PC-9 (cell line): ENCODE measurements around the gene MPND. TPM values are rescaled to one million over a fixed set of nuclear protein-coding genes. Genes with fewer than 3 reads are reported as not detected.

Experiments
- BruUV-seq: library from RNA; stranded (reverse); fragments of 400-500 nt; replicated peaks from 2 replicates; lab custom pipeline; 2021; lab: Mats Ljungman, UMichigan
- CTCF ChIA-PET: fragments of 300-600 bp; sonication (Branson Sonifier 250); formaldehyde crosslinking; loops from one replicate; lab custom pipeline; 2022; ENCODE audit warnings: antibody characterized with exemption; lab: Charles Lee
- POLR2A ChIA-PET: fragments of 300-600 bp; sonication (Branson Sonifier 250); formaldehyde crosslinking; loops from one replicate; lab custom pipeline; 2022; ENCODE audit warnings: antibody characterized with exemption; ENCODE audit not compliant: unreplicated experiment; lab: Charles Lee
- DNase-seq, 2 experiments: peaks; one replicate each; pipeline versions ENCODE4 v3.0.0 to v3.0.0-alpha.2; 2015 to 2022; ENCODE audit warnings: mixed read lengths in 1 of 2
- H2AFZ ChIP-seq: fragments of 200-600 bp; sonication (generic); 2 replicates; pipeline ENCODE4 v1.8.1; 2017; ENCODE audit warnings: antibody characterized with exemption
- H3F3A ChIP-seq: fragments of 200-600 bp; sonication (generic); 2 replicates; pipeline ENCODE4 v1.8.1; 2017; ENCODE audit warnings: antibody characterized with exemption, mild to moderate bottlenecking, low read depth; ENCODE audit not compliant: insufficient read depth
- H3K27ac ChIP-seq: fragments of 200-600 bp; sonication (generic); 2 replicates; pipeline ENCODE4 v1.6.1; 2016; ENCODE audit warnings: mixed run types
- H3K27me3 ChIP-seq: fragments of 200-600 bp; sonication (generic); 2 replicates; pipeline ENCODE4 v1.6.1; 2016; ENCODE audit warnings: low read depth, mixed run types; ENCODE audit not compliant: insufficient read depth
- H3K36me3 ChIP-seq: fragments of 200-600 bp; sonication (generic); 2 replicates; pipeline ENCODE4 v1.6.1; 2016; ENCODE audit warnings: low read depth, mixed run types
- H3K4me1 ChIP-seq: fragments of 200-600 bp; sonication (generic); replicated peaks from 2 replicates; pipeline ENCODE4 v1.6.1; 2016; ENCODE audit warnings: mixed run types; ENCODE audit not compliant: insufficient read depth
- H3K4me2 ChIP-seq: fragments of 200-600 bp; sonication (generic); 2 replicates; pipeline ENCODE4 v1.6.1; 2017; ENCODE audit warnings: mixed run types
- H3K4me3 ChIP-seq: fragments of 200-600 bp; sonication (generic); 2 replicates; pipeline ENCODE4 v1.6.1; 2016; ENCODE audit warnings: mixed run types
- H3K79me2 ChIP-seq: fragments of 200-600 bp; sonication (generic); 2 replicates; pipeline ENCODE4 v1.6.1; 2017; ENCODE audit warnings: low read depth, mixed run types
- H3K9me2 ChIP-seq: fragments of 200-600 bp; sonication (generic); 2 replicates; pipeline ENCODE4 v1.8.1; 2017; ENCODE audit warnings: mild to moderate bottlenecking; ENCODE audit not compliant: insufficient read depth
- H3K9me3 ChIP-seq: fragments of 200-600 bp; sonication (generic); 2 replicates; pipeline ENCODE4 v1.8.1; 2016; ENCODE audit warnings: low read depth; ENCODE audit not compliant: insufficient read depth
- H4K20me1 ChIP-seq: fragments of 200-600 bp; sonication (generic); 2 replicates; pipeline ENCODE4 v1.8.1; 2017; ENCODE audit not compliant: insufficient read depth
- CTCF ChIP-seq: fragments of 200-600 bp; sonication (generic); conservative IDR thresholded peaks from 2 replicates; pipeline ENCODE4 v1.6.1; 2017; ENCODE audit warnings: mixed run types, antibody characterized with exemption, mild to moderate bottlenecking, moderate library complexity
- EZH2 ChIP-seq: fragments of 200-600 bp; sonication (generic); IDR thresholded peaks from 2 replicates; pipeline ENCODE4 v1.8.0; 2017; ENCODE audit warnings: antibody characterized with exemption, low read depth
- intact Hi-C: fragments of 100-400 bp; cut with micrococcal nuclease; formaldehyde crosslinking; loops from one replicate; pipeline ENCODE4 v1.10.0; 2022; ENCODE audit not compliant: unreplicated experiment
- total RNA-seq: library from RNA; stranded (reverse); gene quantifications from 2 replicates; pipeline ENCODE4 v1.2.3, GENCODE V29; 2021

MPND gene
- total RNA-seq, 1 experiment from 2014 or later: 12.6 TPM

- CTCF ChIA-PET: no interaction called here
Measured at GRCh38 chr19:4300589-4300988, 42.8 kb upstream of the MPND start.

GRCh38 chr19:4301590-4302242 lies 41.6 kb upstream of the MPND start:
- H3K79me2 ChIP-seq: no peaks in the 10 kb centered on the region
- H3K36me3 ChIP-seq: no peaks in the 10 kb centered on the region
- no peak overlapping the region for H3K4me3 ChIP-seq
- H3K4me2 ChIP-seq: peak overlapping the region; percentile 2; the same call in 1 of the 2 replicates
- no peak overlapping the region for H3K27ac ChIP-seq
- no peaks in the 10 kb centered on the region for H3K9me3 ChIP-seq
- H3K9me2 ChIP-seq: no peaks in the 10 kb centered on the region
- no peaks in the 10 kb centered on the region; the same call in 1 of the 2 replicates for H3F3A ChIP-seq
- TF ChIP-seq EZH2: no peak
- no peak for TF ChIP-seq CTCF
- H3K4me1 ChIP-seq: no peaks in the 10 kb centered on the region
- no TSS peak for BruUV-seq
- CTCF ChIA-PET: no interaction called here
- intact Hi-C loops: no loop called here
- no peak overlapping the region for H2AFZ ChIP-seq
- POLR2A ChIA-PET: interaction anchor here (0.6 kb wide), 1 partner anchor 89 kb away, joined by 3 read pairs; no protein-coding TSS in a partner anchor
- DNase-seq: no peak
- no peaks in the 10 kb centered on the region for H4K20me1 ChIP-seq
- H3K27me3 ChIP-seq: no peaks in the 10 kb centered on the region

More at GRCh38 chr19:4300589-4300988, 42.8 kb upstream of the MPND start:
- no peak for TF ChIP-seq CTCF
- TF ChIP-seq EZH2: no peak
- DNase-seq: no peak
- Histone ChIP-seq H3K4me1 (no peaks in the 10 kb centered on the region), H3K4me3 (no peak overlapping the region), H3K9me3 (no peaks in the 10 kb centered on the region), H3K27me3 (no peaks in the 10 kb centered on the region), H3F3A (no peaks in the 10 kb centered on the region; the same call in 1 of the 2 replicates), H3K36me3 (no peaks in the 10 kb centered on the region), H3K9me2 (no peaks in the 10 kb centered on the region), H3K27ac (no peak overlapping the region), H4K20me1 (no peaks in the 10 kb centered on the region), H3K4me2 (no peak overlapping the region), H3K79me2 (no peaks in the 10 kb centered on the region), H2AFZ (no peak overlapping the region)
- BruUV-seq: no TSS peak
- POLR2A ChIA-PET: no interaction called here
- intact Hi-C loops: no loop called here

GRCh38 chr19:4302243-4302640 lies 41.1 kb upstream of the MPND start, which contains the start of gene TMIGD2:
TSS of gene TMIGD2 (minus strand) at chr19:4302389. CDS start at chr19:4302385, 4 bp downstream.
- TF ChIP-seq EZH2: no peak
- no peak for TF ChIP-seq CTCF
- ChIA-PET POLR2A (no interaction called here), CTCF (no interaction called here)
- no peak for DNase-seq
- no peaks in the 10 kb centered on the region for H3K79me2 ChIP-seq
- H3K4me2 ChIP-seq: peak within 1 kb of the TSS; percentile 2; the same call in 1 of the 2 replicates
- H3K4me3 ChIP-seq: no peak within 1 kb of the TSS
- intact Hi-C loops: no loop called here
- H2AFZ ChIP-seq: no peak within 1 kb of the TSS
- H3K9me3 ChIP-seq: no peaks in the 10 kb centered on the region
- H4K20me1 ChIP-seq: no peaks in the 10 kb centered on the region
- H3K27me3 ChIP-seq: no peaks in the 10 kb centered on the region
- no peaks in the 10 kb centered on the region for H3K9me2 ChIP-seq
- no peaks in the 10 kb centered on the region for H3K4me1 ChIP-seq
- no TSS peak for BruUV-seq
- no peaks in the 10 kb centered on the region for H3K36me3 ChIP-seq
- H3F3A ChIP-seq: no peaks in the 10 kb centered on the region; the same call in 1 of the 2 replicates
- H3K27ac ChIP-seq: no peak within 1 kb of the TSS
